ENCODE results near the gene TXNDC17. TPM values are rescaled to one million over a fixed set of nuclear protein-coding genes. Genes with fewer than 3 reads are reported as not detected.

Gene TXNDC17
- total and polyA plus RNA-seq, 2 of the 13 experiments (the other 11 are each of a cell fraction or from before 2014, with no cell fraction given) = 188 to 266 TPM

DNA sequence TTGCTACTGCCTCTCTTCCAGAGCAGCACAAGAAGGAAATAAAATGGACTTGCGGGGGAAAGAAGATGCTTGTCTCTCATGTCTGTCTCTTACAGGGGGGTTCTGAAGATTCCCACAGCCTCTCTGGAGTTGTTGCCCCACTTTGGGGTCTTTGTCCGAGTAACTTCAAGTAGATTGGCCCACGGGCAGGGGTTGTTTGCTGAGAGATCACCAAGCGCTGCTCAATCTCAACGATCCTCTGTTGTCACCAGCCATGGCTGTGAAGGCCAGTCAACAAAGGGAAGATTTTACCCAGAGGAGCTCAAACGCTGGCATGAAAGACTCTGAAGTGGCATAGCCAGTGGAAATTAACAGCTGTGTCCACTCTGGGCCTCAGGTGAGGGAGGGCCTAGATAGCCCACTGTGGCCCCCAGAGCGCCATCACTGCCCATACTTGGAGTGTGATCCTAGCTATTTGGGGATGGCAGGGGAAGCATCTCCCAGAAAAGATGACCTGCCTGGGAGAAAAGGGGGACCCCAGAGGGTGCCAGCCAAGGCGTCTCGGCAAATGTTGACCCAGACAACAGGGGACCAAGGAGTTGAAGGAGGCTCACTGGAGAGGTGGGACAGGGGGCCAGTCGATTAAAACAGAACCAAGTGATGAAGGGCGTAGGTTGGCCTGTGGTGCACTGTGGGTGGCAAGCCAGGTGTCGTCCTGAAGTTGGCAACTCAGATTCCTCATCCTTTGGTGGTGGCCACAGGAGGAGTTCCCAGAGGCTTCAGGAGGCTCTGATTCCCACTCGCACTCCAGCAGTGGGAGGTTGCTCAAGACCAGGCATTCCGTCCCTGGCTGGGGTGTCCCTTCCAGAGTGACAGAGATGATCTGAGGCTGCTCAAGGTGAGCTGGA, 44.3 kb downstream of the TXNDC17 start (continued):
- TF ChIP-seq, protein P1, sequence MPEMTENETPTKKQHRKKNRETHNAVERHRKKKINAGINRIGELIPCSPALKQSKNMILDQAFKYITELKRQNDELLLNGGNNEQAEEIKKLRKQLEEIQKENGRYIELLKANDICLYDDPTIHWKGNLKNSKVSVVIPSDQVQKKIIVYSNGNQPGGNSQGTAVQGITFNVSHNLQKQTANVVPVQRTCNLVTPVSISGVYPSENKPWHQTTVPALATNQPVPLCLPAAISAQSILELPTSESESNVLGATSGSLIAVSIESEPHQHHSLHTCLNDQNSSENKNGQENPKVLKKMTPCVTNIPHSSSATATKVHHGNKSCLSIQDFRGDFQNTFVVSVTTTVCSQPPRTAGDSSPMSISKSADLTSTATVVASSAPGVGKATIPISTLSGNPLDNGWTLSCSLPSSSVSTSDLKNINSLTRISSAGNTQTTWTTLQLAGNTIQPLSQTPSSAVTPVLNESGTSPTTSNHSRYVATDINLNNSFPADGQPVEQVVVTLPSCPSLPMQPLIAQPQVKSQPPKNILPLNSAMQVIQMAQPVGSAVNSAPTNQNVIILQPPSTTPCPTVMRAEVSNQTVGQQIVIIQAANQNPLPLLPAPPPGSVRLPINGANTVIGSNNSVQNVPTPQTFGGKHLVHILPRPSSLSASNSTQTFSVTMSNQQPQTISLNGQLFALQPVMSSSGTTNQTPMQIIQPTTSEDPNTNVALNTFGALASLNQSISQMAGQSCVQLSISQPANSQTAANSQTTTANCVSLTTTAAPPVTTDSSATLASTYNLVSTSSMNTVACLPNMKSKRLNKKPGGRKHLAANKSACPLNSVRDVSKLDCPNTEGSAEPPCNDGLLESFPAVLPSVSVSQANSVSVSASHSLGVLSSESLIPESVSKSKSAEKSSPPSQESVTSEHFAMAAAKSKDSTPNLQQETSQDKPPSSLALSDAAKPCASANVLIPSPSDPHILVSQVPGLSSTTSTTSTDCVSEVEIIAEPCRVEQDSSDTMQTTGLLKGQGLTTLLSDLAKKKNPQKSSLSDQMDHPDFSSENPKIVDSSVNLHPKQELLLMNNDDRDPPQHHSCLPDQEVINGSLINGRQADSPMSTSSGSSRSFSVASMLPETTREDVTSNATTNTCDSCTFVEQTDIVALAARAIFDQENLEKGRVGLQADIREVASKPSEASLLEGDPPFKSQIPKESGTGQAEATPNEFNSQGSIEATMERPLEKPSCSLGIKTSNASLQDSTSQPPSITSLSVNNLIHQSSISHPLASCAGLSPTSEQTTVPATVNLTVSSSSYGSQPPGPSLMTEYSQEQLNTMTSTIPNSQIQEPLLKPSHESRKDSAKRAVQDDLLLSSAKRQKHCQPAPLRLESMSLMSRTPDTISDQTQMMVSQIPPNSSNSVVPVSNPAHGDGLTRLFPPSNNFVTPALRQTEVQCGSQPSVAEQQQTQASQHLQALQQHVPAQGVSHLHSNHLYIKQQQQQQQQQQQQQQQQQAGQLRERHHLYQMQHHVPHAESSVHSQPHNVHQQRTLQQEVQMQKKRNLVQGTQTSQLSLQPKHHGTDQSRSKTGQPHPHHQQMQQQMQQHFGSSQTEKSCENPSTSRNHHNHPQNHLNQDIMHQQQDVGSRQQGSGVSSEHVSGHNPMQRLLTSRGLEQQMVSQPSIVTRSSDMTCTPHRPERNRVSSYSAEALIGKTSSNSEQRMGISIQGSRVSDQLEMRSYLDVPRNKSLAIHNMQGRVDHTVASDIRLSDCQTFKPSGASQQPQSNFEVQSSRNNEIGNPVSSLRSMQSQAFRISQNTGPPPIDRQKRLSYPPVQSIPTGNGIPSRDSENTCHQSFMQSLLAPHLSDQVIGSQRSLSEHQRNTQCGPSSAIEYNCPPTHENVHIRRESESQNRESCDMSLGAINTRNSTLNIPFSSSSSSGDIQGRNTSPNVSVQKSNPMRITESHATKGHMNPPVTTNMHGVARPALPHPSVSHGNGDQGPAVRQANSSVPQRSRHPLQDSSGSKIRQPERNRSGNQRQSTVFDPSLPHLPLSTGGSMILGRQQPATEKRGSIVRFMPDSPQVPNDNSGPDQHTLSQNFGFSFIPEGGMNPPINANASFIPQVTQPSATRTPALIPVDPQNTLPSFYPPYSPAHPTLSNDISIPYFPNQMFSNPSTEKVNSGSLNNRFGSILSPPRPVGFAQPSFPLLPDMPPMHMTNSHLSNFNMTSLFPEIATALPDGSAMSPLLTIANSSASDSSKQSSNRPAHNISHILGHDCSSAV (CRISPR knock-in tag; IDR thresholded peaks at IDR 0.05; ENCODE audit: borderline replicate concordance) = no peak
- TF ChIP-seq, protein P2, sequence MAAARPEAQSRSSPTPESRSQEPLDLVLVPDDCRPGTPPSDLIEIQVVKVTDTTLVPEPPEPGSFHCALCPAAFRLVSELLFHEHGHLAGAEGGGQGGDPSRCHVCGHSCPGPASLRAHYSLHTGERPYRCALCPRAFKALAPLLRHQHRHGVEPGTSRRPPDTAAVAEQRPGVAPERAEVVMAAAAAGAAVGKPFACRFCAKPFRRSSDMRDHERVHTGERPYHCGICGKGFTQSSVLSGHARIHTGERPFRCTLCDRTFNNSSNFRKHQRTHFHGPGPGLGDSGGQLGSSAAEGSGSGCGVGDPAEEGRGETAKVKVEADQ (CRISPR knock-in tag; IDR thresholded peaks at IDR 0.05; ENCODE audit: borderline replicate concordance) = peak; percentile 43; the same call in 1 of the 2 replicates
- TF ChIP-seq, protein P3, sequence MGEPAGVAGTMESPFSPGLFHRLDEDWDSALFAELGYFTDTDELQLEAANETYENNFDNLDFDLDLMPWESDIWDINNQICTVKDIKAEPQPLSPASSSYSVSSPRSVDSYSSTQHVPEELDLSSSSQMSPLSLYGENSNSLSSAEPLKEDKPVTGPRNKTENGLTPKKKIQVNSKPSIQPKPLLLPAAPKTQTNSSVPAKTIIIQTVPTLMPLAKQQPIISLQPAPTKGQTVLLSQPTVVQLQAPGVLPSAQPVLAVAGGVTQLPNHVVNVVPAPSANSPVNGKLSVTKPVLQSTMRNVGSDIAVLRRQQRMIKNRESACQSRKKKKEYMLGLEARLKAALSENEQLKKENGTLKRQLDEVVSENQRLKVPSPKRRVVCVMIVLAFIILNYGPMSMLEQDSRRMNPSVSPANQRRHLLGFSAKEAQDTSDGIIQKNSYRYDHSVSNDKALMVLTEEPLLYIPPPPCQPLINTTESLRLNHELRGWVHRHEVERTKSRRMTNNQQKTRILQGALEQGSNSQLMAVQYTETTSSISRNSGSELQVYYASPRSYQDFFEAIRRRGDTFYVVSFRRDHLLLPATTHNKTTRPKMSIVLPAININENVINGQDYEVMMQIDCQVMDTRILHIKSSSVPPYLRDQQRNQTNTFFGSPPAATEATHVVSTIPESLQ (CRISPR knock-in tag; conservative IDR thresholded peaks at IDR 0.05) = no peak
- TF ChIP-seq, protein P4, sequence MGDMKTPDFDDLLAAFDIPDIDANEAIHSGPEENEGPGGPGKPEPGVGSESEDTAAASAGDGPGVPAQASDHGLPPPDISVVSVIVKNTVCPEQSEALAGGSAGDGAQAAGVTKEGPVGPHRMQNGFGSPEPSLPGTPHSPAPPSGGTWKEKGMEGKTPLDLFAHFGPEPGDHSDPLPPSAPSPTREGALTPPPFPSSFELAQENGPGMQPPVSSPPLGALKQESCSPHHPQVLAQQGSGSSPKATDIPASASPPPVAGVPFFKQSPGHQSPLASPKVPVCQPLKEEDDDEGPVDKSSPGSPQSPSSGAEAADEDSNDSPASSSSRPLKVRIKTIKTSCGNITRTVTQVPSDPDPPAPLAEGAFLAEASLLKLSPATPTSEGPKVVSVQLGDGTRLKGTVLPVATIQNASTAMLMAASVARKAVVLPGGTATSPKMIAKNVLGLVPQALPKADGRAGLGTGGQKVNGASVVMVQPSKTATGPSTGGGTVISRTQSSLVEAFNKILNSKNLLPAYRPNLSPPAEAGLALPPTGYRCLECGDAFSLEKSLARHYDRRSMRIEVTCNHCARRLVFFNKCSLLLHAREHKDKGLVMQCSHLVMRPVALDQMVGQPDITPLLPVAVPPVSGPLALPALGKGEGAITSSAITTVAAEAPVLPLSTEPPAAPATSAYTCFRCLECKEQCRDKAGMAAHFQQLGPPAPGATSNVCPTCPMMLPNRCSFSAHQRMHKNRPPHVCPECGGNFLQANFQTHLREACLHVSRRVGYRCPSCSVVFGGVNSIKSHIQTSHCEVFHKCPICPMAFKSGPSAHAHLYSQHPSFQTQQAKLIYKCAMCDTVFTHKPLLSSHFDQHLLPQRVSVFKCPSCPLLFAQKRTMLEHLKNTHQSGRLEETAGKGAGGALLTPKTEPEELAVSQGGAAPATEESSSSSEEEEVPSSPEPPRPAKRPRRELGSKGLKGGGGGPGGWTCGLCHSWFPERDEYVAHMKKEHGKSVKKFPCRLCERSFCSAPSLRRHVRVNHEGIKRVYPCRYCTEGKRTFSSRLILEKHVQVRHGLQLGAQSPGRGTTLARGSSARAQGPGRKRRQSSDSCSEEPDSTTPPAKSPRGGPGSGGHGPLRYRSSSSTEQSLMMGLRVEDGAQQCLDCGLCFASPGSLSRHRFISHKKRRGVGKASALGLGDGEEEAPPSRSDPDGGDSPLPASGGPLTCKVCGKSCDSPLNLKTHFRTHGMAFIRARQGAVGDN (CRISPR knock-in tag; IDR thresholded peaks at IDR 0.05) = peak; percentile 19; the same call in 1 of the 2 replicates
- no peak for TF ChIP-seq CENPT (CRISPR knock-in tag; IDR thresholded peaks at IDR 0.05; ENCODE audit: low read depth)

All from HepG2 (cell line).